HG03558 (cell line): ENCODE data around the gene MEGF10.

Experiments used
- ATAC-seq: cut with Tn5 transposase; IDR thresholded peaks from one replicate; pipeline ENCODE4 v1.9.1; 2021; ENCODE audit warnings: moderate number of reproducible peaks; ENCODE audit not compliant: unreplicated experiment; ENCODE audit errors: extremely low read depth

Gene MEGF10

GRCh38 chr5:127322403-127322802 lies 31.8 kb downstream of the MEGF10 start:
- ATAC-seq: no peak

GRCh38 chr5:127324756-127325155 lies 34.2 kb downstream of the MEGF10 start:
- ATAC-seq: no peak

GRCh38 chr5:127326431-127326830 lies 35.8 kb downstream of the MEGF10 start:
- no peak for ATAC-seq

- ATAC-seq: no peak
Observed at GRCh38 chr5:127326976-127327755, 36.6 kb downstream of the MEGF10 start.

GRCh38 chr5:127330116-127330515 lies 39.5 kb downstream of the MEGF10 start:
- no peak for ATAC-seq

- ATAC-seq: no peak
Observed at GRCh38 chr5:127331890-127332649, 41.5 kb downstream of the MEGF10 start.

GRCh38 chr5:127333483-127333882 lies 42.9 kb downstream of the MEGF10 start:
- ATAC-seq: no peak

- no peak for ATAC-seq
Observed at GRCh38 chr5:127335381-127335780, 44.8 kb downstream of the MEGF10 start.

- ATAC-seq: no peak
Observed at GRCh38 chr5:127337876-127338275, 47.3 kb downstream of the MEGF10 start.

- ATAC-seq: no peak
Observed at GRCh38 chr5:127338501-127338900, 47.9 kb downstream of the MEGF10 start.

- ATAC-seq: no peak
Observed at GRCh38 chr5:127340606-127341005, 50.0 kb downstream of the MEGF10 start.

- no peak for ATAC-seq
Observed at GRCh38 chr5:127342364-127342763, 51.8 kb downstream of the MEGF10 start.

- no peak for ATAC-seq
Observed at GRCh38 chr5:127343313-127343712, 52.7 kb downstream of the MEGF10 start.

GRCh38 chr5:127343866-127344265 lies 53.3 kb downstream of the MEGF10 start:
- ATAC-seq: no peak

GRCh38 chr5:127344931-127345330 lies 54.3 kb downstream of the MEGF10 start:
- ATAC-seq: no peak

- no peak for ATAC-seq
Observed at GRCh38 chr5:127351418-127351817, 60.8 kb downstream of the MEGF10 start.

- ATAC-seq: no peak
Observed at GRCh38 chr5:127352068-127352467, 61.5 kb downstream of the MEGF10 start.

GRCh38 chr5:127353327-127353726 lies 62.7 kb downstream of the MEGF10 start:
- ATAC-seq: no peak

GRCh38 chr5:127353796-127354195 lies 63.2 kb downstream of the MEGF10 start:
- no peak for ATAC-seq

GRCh38 chr5:127355337-127355736 lies 64.7 kb downstream of the MEGF10 start:
- no peak for ATAC-seq

- ATAC-seq: no peak
Observed at GRCh38 chr5:127358284-127358683, 67.7 kb downstream of the MEGF10 start.

GRCh38 chr5:127358740-127359139 lies 68.1 kb downstream of the MEGF10 start:
- no peak for ATAC-seq
